ENCODE measurements around the gene NDUFV2.

The NDUFV2 gene

DNA sequence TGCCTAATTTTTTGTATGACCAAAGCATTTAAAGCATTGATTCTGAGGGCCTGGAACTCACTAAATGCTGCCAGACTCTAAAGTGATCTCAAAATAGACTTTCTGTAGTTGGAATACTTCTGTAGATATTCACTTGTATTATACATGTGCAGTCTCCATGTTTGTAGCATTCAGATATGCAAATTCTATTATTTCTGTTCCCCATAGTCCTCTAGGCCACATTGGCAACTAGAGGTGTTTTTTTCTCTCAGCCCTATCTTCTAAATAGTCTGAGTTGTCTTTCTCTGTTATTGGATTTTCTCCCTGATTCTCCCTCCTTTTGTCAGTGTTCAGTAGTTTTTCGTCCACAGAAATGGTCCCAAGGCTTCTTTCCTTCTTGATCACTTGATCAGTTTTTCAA, 72.6 kb downstream of the NDUFV2 start:
- H3K4me3 ChIP-seq (ENCODE audit: low read depth, low read length): no peak overlapping the region
- TF ChIP-seq, protein P1, sequence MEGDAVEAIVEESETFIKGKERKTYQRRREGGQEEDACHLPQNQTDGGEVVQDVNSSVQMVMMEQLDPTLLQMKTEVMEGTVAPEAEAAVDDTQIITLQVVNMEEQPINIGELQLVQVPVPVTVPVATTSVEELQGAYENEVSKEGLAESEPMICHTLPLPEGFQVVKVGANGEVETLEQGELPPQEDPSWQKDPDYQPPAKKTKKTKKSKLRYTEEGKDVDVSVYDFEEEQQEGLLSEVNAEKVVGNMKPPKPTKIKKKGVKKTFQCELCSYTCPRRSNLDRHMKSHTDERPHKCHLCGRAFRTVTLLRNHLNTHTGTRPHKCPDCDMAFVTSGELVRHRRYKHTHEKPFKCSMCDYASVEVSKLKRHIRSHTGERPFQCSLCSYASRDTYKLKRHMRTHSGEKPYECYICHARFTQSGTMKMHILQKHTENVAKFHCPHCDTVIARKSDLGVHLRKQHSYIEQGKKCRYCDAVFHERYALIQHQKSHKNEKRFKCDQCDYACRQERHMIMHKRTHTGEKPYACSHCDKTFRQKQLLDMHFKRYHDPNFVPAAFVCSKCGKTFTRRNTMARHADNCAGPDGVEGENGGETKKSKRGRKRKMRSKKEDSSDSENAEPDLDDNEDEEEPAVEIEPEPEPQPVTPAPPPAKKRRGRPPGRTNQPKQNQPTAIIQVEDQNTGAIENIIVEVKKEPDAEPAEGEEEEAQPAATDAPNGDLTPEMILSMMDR (IDR thresholded peaks at IDR 0.05; ENCODE audit: low read depth, low read length, missing control alignments): no peak
- DNase-seq (ENCODE audit: low read depth): no peak

DNA sequence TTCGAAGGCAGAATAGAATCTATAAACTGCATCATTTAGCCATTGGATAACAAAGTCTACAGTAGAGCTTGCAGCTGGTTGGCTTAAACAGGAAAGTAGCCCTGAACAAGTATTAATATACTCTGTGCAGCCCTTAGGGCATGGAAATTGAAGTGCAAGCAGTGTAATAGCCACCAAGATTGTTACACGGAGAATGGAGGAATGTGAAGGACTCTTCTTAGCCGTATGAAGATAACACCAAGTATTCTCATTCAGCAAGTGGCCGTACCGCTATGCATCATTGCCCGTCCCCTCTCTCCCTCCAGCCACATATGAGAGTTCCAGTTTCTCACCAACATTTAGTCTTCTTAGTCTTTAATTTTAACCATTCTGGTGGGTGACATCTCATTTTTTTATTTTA, 74.5 kb downstream of the NDUFV2 start:
- DNase-seq (ENCODE audit: low read depth): no peak
- no peak overlapping the region for H3K4me3 ChIP-seq (ENCODE audit: low read depth, low read length)
- TF ChIP-seq, protein P1 (IDR thresholded peaks at IDR 0.05; ENCODE audit: low read depth, low read length, missing control alignments): no peak

DNA sequence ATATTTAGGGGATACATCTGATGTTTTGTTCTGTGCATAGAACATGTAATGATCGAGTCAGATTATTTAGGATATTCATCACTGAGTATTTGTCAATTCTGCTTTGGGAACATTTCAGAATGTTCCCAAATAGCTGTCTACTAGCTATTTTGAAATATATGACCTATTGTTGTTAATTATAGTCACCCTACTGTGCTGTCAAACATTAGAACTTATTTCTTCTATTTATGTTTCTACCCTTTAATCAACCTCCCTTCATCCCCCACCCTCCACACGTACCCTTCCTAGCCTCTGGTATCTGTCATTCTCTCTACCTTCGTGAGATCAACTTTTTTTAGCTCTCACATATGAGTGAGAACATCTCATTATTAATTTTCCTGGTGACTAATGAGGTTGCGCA, 75.0 kb downstream of the NDUFV2 start:
- TF ChIP-seq, protein P1 (IDR thresholded peaks at IDR 0.05; ENCODE audit: low read depth, low read length, missing control alignments): no peak
- H3K4me3 ChIP-seq (ENCODE audit: low read depth, low read length): no peak overlapping the region
- no peak for DNase-seq (ENCODE audit: low read depth)

DNA sequence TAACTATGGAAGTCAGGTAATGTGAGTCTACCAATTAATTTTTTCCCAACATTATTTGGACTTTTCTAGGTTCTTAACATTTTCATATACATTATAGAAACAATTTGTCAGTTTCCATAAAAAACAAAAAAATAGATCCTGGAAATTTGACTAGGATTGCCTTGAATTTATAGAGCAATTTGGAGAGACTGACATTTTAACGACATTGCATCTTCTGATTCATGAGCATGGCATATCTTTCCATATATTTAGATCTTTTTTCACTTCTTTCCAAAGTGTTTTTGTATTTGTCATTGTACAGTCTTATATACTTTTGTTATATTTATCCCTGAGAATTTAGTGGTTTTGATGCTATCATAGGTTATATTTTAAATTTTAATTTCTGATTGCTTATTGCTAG, 76.1 kb downstream of the NDUFV2 start:
- TF ChIP-seq, protein P1 (IDR thresholded peaks at IDR 0.05; ENCODE audit: low read depth, low read length, missing control alignments): no peak
- H3K4me3 ChIP-seq (ENCODE audit: low read depth, low read length): no peak overlapping the region
- DNase-seq (ENCODE audit: low read depth): no peak

DNA sequence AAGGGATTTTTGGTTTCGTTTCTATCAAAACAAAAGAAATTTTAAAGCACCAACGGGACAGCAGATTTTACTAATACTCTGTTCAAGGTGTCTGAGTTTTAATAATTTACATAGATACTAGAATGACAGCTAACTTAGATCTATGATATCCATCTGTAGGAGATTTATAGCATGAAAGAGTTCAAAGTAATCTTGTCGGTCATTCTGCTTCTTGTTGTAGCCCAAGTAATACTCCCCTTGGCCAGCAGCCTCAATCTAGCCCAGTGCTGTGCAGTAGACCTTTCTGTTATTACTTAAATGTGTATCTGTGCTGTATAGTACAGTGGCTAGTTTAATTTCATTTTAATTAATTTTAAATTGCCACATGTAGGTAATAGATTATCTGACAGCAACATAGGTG, 78.8 kb downstream of the NDUFV2 start:
- TF ChIP-seq, protein P1 (IDR thresholded peaks at IDR 0.05; ENCODE audit: low read depth, low read length, missing control alignments): no peak
- no peak overlapping the region for H3K4me3 ChIP-seq (ENCODE audit: low read depth, low read length)
- DNase-seq (ENCODE audit: low read depth): no peak

DNA sequence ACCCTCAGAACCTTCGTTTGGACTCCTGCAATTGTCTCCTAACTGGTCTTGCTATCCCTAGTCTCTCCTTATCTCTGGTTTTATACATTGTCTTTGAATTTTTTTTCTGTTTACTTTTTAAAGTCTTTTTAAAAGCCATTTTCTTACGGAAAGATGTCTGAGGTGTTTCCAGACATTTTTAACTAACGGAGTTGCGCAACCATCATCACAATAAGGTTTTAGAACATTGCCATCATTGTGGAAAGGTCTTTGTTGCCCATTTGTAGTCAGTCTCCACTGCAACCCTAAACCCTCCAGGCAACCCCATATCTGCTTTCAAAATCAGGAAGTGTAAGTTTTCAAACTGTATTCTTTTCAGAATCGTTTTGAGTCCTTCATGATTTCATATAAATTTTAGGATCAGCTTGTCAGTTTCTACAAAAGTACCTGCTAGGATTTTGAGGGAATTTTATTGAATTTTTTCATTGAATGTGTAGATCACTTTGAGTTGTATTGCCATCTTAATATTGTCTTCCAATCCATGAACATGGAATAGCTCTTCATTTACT, 80.4 kb downstream of the NDUFV2 start:
- TF ChIP-seq, protein P1 (IDR thresholded peaks at IDR 0.05; ENCODE audit: low read depth, low read length, missing control alignments): no peak
- no peak for DNase-seq (ENCODE audit: low read depth)

More for the DNA sequence above, 80.4 kb downstream of the NDUFV2 start:
- H3K4me3 ChIP-seq (ENCODE audit: low read depth, low read length): no peak overlapping the region

All from GM12864 (cell line).